Activated naive CD4-positive, alpha-beta T cell treated with anti-CD3 and anti-CD28 coated beads, Interleukin-2, amount 10 ng/mL, durations not matched to agents 7 days and 5 days (primary cell): Measurements from ENCODE around the gene MAP2K3.

Source experiments
- CTCF ChIA-PET: fragments of 350-600 bp; sonication (Branson Sonifier 250); formaldehyde crosslinking; loops from one replicate; lab custom pipeline; 2021; ENCODE audit warnings: antibody characterized with exemption; lab: Charles Lee
- DNase-seq: peaks from one replicate; pipeline ENCODE4 v3.0.0-alpha.2; 2020
- H3K27ac Mint-ChIP-seq: one replicate; pipeline ENCODE4 v1.8.0; 2021; ENCODE audit warnings: mild to moderate bottlenecking, moderate library complexity, mixed read lengths
- H3K27me3 Mint-ChIP-seq: one replicate; pipeline ENCODE4 v1.8.0; 2021; ENCODE audit warnings: mild to moderate bottlenecking, mixed read lengths
- H3K36me3 Mint-ChIP-seq: one replicate; pipeline ENCODE4 v1.8.0; 2021; ENCODE audit warnings: mixed read lengths
- H3K4me1 Mint-ChIP-seq: one replicate; pipeline ENCODE4 v1.8.0; 2021; ENCODE audit warnings: mixed read lengths
- H3K4me3 Mint-ChIP-seq: one replicate; pipeline ENCODE4 v1.8.0; 2021; ENCODE audit warnings: mild to moderate bottlenecking, moderate library complexity, mixed read lengths
- H3K9me3 Mint-ChIP-seq: one replicate; pipeline ENCODE4 v1.8.0; 2021; ENCODE audit warnings: mixed read lengths

The MAP2K3 gene

GRCh38 chr17:21284319-21285163, at the start of gene MAP2K3:
Gene MAP2K3, plus strand, starts transcription at chr17:21284711. Its CDS starts 210 bp downstream, at chr17:21284921.
- CTCF ChIA-PET = interaction anchor here (0.6 to 2.4 kb wide), 3 partner anchors 8 to 381 kb away, joined by 3 to 12 read pairs (median 7); no protein-coding TSS in a partner anchor
- H3K27me3 Mint-ChIP-seq = peaks cover 10% of the 10 kb centered on the region
- peak within 1 kb of the TSS; percentile 93 for H3K4me3 Mint-ChIP-seq
- H3K27ac Mint-ChIP-seq = peak within 1 kb of the TSS; percentile 91
- peaks cover 62% of the 10 kb centered on the region for H3K4me1 Mint-ChIP-seq
- H3K9me3 Mint-ChIP-seq = no peaks in the 10 kb centered on the region
- peak; percentile 98 for DNase-seq
- H3K36me3 Mint-ChIP-seq = peaks cover 16% of the 10 kb centered on the region

DNA sequence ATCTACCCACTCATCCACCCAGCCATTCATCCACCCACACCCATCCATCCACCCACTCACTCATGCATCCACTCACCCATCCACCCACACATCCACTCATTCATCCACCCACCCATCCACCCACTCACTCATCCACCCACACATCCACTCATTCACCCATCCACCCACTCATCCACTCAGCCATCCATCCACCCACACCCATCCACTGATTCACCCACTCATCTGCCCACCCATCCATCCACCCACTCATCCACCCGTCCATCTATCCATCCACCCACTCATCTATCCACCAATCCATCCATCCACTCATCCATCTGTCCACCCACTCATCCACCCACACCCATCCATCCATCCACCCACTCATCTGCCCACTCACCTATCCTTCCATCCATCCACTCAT, 48.6 kb upstream of the MAP2K3 start:
- peaks cover 9% of the 10 kb centered on the region for H3K9me3 Mint-ChIP-seq
- no peak overlapping the region for H3K27ac Mint-ChIP-seq
- peaks cover 5% of the 10 kb centered on the region for H3K36me3 Mint-ChIP-seq
- no peaks in the 10 kb centered on the region for H3K4me1 Mint-ChIP-seq
- DNase-seq = no peak
- CTCF ChIA-PET = no interaction called here
- H3K27me3 Mint-ChIP-seq = no peaks in the 10 kb centered on the region
- no peak overlapping the region for H3K4me3 Mint-ChIP-seq

GRCh38 chr17:21239680-21240368, 44.7 kb upstream of the MAP2K3 start:
- peak; percentile 29 for DNase-seq
- Mint-ChIP-seq H3K27ac (no peak overlapping the region), H3K27me3 (no peaks in the 10 kb centered on the region), H3K4me3 (no peak overlapping the region), H3K9me3 (no peaks in the 10 kb centered on the region), H3K36me3 (no peaks in the 10 kb centered on the region), H3K4me1 (no peaks in the 10 kb centered on the region)
- CTCF ChIA-PET = interaction anchor here (1.5 to 1.9 kb wide), 2 partner anchors 10 to 120 kb away, joined by 5 read pairs; no protein-coding TSS in a partner anchor

DNA sequence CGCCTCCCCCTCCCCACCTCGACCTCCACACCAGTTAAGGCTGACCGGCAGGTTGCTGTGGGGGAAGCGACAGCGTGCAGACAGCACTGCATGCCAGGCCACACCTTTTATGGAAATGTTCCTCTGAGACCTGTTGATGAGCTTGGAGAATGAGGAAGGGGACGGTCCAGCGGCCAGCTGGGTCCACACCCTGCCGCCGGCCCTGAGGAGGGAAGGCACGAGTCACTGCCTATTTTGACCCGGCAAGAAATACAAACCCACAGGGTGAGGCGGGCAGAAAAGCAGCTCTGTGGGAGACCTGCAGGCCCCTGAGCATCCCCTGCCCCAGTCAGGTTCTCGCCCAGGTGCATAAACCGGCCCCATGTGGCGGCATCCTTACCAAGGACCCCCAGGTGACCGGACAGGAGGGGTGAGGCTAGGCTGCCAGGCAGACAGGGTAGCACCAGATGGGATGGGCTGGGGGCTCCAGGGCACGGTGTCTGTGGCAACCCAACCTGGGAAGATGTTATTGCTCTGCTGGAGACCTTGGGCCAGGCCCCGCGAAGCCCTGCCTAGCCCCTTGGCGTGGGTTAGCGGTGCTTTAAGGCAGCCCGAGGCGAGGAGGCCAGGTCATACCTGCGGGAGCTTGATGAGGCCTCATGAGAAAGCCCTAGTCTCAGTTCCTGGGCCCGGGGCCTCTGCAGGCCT, 44.0 kb upstream of the MAP2K3 start:
- CTCF ChIA-PET = interaction anchor here (1.5 to 1.9 kb wide), 2 partner anchors 9 to 121 kb away, joined by 5 read pairs; no protein-coding TSS in a partner anchor
- peaks cover 2% of the 10 kb centered on the region for H3K4me1 Mint-ChIP-seq
- no peaks in the 10 kb centered on the region for H3K27me3 Mint-ChIP-seq
- H3K4me3 Mint-ChIP-seq = no peak overlapping the region
- DNase-seq = no peak
- H3K9me3 Mint-ChIP-seq = no peaks in the 10 kb centered on the region
- no peak overlapping the region for H3K27ac Mint-ChIP-seq
- no peaks in the 10 kb centered on the region for H3K36me3 Mint-ChIP-seq

GRCh38 chr17:21241564-21241963, 42.9 kb upstream of the MAP2K3 start:
- H3K27me3 Mint-ChIP-seq = no peaks in the 10 kb centered on the region
- CTCF ChIA-PET = no interaction called here
- no peak for DNase-seq
- H3K4me1 Mint-ChIP-seq = peaks cover 3% of the 10 kb centered on the region
- no peak overlapping the region for H3K27ac Mint-ChIP-seq
- no peak overlapping the region for H3K4me3 Mint-ChIP-seq
- no peaks in the 10 kb centered on the region for H3K9me3 Mint-ChIP-seq
- no peaks in the 10 kb centered on the region for H3K36me3 Mint-ChIP-seq

DNA sequence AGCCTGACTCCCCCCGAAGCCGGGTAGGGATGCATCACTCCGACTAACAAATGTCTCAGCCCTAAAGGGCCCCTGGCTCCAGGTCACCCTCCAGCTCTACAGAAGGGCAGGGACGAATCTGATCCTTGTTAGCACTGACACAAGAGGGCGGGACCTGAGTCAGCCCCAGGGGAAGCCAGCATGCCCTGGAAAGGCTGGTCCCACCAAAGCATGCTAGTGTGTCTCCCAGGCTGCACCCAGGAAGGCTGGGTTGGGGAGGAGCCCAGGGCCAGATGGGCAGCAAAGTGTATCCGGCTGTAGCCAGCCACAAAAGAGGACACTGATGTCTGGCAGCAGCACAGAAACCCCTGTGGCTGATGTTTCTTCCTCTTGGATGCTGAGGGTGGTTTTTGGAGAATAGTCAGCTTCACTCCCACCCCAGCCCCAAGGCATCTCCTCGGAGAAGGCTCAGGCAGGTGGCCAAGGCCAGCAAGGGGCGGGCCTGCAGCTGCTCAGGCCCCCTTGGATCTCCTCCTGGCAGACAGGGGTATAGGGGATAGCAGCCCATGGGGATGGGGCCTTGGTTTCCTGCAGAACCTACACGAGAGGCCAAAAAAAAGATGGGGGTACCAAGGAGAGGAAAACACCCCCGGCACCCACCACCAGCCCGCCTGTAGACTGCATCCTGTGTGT, 42.3 kb upstream of the MAP2K3 start:
- Mint-ChIP-seq H3K36me3 (no peaks in the 10 kb centered on the region), H3K4me3 (no peak overlapping the region), H3K9me3 (no peaks in the 10 kb centered on the region), H3K4me1 (peaks cover 3% of the 10 kb centered on the region), H3K27me3 (no peaks in the 10 kb centered on the region), H3K27ac (no peak overlapping the region)
- CTCF ChIA-PET = no interaction called here
- DNase-seq = no peak

DNA sequence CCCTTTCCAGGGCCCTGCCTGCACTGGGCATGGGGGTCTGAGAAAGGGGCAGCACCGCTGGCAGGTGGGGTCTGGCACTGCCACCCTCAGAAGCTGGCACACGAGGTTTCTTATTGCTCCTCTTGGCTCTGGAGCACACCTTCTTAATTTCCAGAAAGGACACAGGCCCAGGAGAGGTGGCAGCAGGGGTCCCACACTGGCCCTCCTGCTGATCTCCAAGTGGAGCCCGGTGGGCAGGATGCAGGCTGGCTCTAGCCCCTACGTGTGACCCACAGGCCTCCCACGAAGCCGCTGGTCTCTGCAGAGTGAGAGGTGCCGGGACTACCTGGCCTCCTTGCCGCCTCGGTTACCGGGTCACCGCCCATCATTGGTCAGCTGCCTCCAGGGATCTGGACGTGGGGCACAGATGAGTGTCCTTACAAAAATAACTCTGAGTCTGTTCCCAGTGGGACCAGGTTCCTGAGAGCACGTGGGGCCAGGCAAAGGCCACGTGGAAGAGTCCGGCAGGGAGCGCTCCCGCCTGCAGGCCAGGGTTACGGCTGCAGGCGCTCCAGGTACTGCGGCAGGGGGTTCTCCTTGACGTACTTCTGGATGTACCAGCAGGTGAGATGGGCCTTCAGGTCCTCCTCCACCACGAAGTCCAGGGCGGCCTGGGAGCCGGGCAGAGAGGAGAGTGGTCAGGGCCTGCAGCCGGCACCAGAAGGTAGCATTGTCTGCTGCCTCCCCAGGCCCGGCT, 41.6 kb upstream of the MAP2K3 start:
- no peaks in the 10 kb centered on the region for H3K9me3 Mint-ChIP-seq
- DNase-seq = no peak
- no peaks in the 10 kb centered on the region for H3K36me3 Mint-ChIP-seq
- H3K4me3 Mint-ChIP-seq = no peak overlapping the region
- no peaks in the 10 kb centered on the region for H3K27me3 Mint-ChIP-seq
- no peak overlapping the region for H3K27ac Mint-ChIP-seq
- CTCF ChIA-PET = no interaction called here
- H3K4me1 Mint-ChIP-seq = peaks cover 3% of the 10 kb centered on the region

- CTCF ChIA-PET = no interaction called here
- Mint-ChIP-seq H3K9me3 (no peaks in the 10 kb centered on the region), H3K27me3 (no peaks in the 10 kb centered on the region), H3K27ac (no peak overlapping the region), H3K4me1 (peaks cover 3% of the 10 kb centered on the region), H3K36me3 (no peaks in the 10 kb centered on the region), H3K4me3 (no peak overlapping the region)
- DNase-seq = no peak
These were observed 40.8 kb upstream of the MAP2K3 start for GRCh38 chr17:21243516-21244303.

DNA sequence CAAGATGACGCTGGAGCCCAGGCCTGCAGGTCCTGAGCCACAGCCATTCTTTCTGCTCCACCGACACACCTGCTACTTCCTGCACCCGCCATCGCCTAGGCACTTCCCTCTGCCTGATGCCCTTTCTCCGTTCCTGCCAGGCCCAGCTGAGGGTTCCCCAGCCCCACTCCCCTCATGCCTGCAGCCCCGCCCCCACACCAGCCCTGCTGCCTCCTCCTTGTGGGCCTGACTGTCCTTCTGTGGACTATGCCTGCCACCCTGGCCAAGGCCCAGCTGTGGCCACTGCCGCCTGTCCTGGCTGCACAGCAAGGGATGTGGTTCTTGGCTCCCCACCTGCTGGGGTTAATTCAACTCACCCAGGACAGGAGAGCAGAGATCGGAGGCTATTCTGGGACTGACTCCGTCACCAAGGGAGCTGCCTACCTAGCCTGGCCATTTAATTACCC, 38.8 kb upstream of the MAP2K3 start:
- Mint-ChIP-seq H3K9me3 (no peaks in the 10 kb centered on the region), H3K36me3 (no peaks in the 10 kb centered on the region), H3K27ac (no peak overlapping the region), H3K27me3 (peaks cover 7% of the 10 kb centered on the region), H3K4me1 (peaks cover 3% of the 10 kb centered on the region), H3K4me3 (no peak overlapping the region)
- DNase-seq = no peak
- CTCF ChIA-PET = no interaction called here

DNA sequence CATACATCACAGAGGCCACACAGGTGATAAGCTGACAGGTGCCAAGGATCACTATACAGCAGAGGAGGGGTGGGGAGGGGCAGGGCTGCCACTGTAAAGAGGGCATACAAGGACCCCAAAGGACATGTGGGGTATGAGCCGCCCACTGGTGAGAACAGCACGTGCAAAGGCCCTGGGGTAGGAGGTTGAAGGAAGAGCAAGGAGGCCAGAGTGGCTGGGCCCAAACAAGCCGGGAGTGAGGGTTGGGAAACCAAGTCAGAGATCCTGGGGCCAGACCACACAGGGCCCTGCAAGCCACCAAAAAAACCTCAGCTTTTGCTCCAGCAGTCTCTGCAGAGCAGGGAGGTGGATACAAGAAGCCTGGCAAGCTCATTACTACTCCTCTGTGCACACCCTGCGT, 37.8 kb upstream of the MAP2K3 start:
- H3K36me3 Mint-ChIP-seq = no peaks in the 10 kb centered on the region
- no peak overlapping the region for H3K27ac Mint-ChIP-seq
- peaks cover 6% of the 10 kb centered on the region for H3K4me1 Mint-ChIP-seq
- CTCF ChIA-PET = no interaction called here
- H3K4me3 Mint-ChIP-seq = no peak overlapping the region
- peaks cover 17% of the 10 kb centered on the region for H3K27me3 Mint-ChIP-seq
- H3K9me3 Mint-ChIP-seq = no peaks in the 10 kb centered on the region
- no peak for DNase-seq

DNA sequence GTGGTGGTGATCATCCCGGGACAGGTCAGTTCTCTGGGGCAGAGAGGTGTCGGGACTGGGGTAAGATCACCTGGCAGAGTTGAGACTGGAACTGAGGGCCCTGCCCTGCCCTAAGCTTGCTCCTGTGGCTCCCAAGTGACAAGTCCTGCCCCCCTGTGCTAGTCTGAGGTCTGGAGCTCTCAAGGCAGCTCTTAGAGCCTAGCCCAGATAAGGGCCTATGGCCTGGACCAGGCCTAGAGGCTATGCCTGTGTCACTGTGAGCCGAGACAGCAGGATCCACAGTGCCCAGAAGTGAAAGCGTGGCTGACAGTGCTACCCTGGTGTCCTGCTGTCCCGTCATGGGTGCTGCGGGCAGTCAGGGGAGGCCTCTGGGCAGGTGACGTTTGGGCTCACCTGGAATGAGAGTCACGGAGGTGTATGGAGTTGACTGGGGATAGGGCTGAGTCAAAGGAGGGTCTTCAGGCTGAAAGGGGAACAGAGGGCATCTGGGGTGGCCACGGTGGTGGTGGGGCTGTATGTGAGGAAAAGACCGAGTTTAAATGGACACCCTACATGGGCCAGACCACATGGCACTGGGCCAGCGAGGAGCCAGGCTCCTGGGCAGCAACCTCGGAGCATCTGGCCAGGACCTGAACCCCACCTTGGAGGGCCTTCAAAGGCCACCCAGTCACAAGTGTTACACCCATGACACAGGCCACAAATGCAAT, 36.8 kb upstream of the MAP2K3 start:
- peaks cover 13% of the 10 kb centered on the region for H3K4me1 Mint-ChIP-seq
- CTCF ChIA-PET = no interaction called here
- DNase-seq = no peak
- H3K9me3 Mint-ChIP-seq = no peaks in the 10 kb centered on the region
- no peak overlapping the region for H3K4me3 Mint-ChIP-seq
- peaks cover 27% of the 10 kb centered on the region for H3K27me3 Mint-ChIP-seq
- no peak overlapping the region for H3K27ac Mint-ChIP-seq
- no peaks in the 10 kb centered on the region for H3K36me3 Mint-ChIP-seq

DNA sequence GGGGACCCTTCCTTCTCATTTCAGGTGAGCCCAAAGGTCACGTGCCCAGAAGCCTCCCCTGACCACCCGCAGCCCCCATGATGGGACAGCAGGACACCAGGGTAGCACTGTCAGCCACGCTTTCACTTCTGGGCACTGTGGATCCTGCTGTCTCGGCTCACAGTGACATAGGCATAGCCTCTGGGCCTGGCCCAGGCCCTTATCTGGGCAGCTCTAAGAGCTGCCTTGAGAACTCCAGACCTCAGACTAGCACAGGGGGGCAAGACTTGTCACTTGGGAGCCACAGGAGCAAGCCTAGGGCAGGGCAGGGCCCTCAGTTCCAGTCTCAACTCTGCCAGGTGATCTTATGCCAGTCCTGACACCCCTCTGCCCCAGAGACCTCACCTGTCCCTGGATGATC, 36.0 kb upstream of the MAP2K3 start:
- peaks cover 33% of the 10 kb centered on the region for H3K27me3 Mint-ChIP-seq
- no peaks in the 10 kb centered on the region for H3K36me3 Mint-ChIP-seq
- no peak overlapping the region for H3K4me3 Mint-ChIP-seq
- peaks cover 14% of the 10 kb centered on the region for H3K4me1 Mint-ChIP-seq
- CTCF ChIA-PET = no interaction called here
- H3K9me3 Mint-ChIP-seq = no peaks in the 10 kb centered on the region
- no peak for DNase-seq
- no peak overlapping the region for H3K27ac Mint-ChIP-seq
